ENCODE results near the gene HCFC1R1.

The HCFC1R1 gene

GRCh38 chr16:2999929-3000328, 23.8 kb downstream of the HCFC1R1 start:
- DNase-seq (ENCODE audit: low read depth): no peak

GRCh38 chr16:2996298-2996697, 27.4 kb downstream of the HCFC1R1 start:
- DNase-seq (ENCODE audit: low read depth): no peak

- DNase-seq (ENCODE audit: low read depth): no peak
Measured at GRCh38 chr16:2992383-2993081, 31.2 kb downstream of the HCFC1R1 start.

GRCh38 chr16:2991566-2992261, 32.0 kb downstream of the HCFC1R1 start:
- DNase-seq (ENCODE audit: low read depth): no peak

DNA sequence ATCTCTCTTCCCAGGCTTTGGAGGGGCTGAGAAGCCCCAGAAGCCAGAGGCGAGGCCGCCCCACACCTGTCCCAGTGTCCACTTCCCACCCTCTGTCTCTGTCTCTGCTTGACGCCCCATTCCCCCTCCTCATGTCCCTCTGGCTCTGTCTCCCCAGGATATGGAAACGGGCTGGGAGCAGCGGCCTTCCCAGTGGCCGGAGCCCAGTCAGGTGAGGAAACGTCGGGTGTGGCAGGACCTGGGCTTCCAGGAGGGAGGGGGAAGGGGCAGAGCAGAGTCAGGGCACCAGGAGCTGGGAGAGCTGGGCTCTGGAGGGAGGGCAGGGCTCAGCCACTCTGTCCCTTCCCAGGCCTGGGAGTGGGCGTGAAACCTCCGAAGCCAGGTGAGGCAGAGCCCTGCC, 32.9 kb downstream of the HCFC1R1 start:
- DNase-seq (ENCODE audit: low read depth): no peak

GRCh38 chr16:2988590-2989099, 35.1 kb downstream of the HCFC1R1 start:
- no peak for DNase-seq (ENCODE audit: low read depth)

GRCh38 chr16:2987833-2988232, 35.9 kb downstream of the HCFC1R1 start:
- DNase-seq (ENCODE audit: low read depth): no peak

GRCh38 chr16:2987286-2987685, 36.5 kb downstream of the HCFC1R1 start:
- no peak for DNase-seq (ENCODE audit: low read depth)

GRCh38 chr16:2986623-2987188, 37.0 kb downstream of the HCFC1R1 start:
- DNase-seq (ENCODE audit: low read depth): no peak

- DNase-seq (ENCODE audit: low read depth): no peak
Measured at GRCh38 chr16:2985893-2986355, 37.8 kb downstream of the HCFC1R1 start.

- DNase-seq (ENCODE audit: low read depth): no peak
Measured at GRCh38 chr16:2985462-2985861, 38.3 kb downstream of the HCFC1R1 start.

DNA sequence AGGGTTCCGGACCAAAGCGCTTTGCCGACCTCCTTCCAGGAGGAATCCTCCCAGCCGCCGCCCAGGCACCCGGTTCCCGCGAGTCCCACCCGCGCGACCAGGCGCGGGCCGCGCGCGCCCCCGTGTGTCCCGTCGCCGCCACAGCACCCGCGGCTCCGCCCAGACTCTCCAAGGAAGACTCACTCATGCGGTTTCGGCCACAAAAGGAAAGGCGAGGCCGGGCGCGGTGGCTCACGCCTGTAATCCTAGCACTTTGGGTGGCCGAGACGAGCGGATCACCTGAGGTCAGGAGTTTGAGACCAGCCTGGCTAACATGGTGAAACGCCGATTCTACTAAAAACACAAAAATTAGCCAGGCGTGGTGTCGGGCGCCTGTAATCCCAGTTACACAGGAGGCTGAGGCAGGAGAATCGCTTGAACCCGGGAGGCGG, 40.0 kb downstream of the HCFC1R1 start:
- peak; percentile 51 for DNase-seq (ENCODE audit: low read depth)

DNA sequence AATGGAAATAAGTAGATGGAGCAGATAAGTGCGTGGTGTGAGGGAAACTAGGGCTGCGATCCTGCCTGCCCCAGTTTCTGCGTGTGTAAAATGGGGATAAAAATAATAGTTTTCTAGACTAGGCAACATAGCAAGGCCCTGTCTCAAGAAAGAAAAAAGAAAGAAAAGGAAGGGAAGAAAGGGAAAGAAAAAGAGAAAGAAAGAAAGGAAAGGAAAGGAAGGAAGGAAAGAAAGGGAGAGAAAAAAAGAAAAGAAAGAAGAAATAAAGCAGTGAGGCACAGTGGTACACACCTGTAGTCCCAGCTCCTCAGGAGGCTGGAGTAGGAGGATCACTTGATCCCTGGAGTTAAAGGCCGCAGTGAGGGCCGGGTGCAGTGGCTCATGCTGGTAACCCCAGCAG, 41.3 kb downstream of the HCFC1R1 start:
- DNase-seq (ENCODE audit: low read depth): no peak

DNA sequence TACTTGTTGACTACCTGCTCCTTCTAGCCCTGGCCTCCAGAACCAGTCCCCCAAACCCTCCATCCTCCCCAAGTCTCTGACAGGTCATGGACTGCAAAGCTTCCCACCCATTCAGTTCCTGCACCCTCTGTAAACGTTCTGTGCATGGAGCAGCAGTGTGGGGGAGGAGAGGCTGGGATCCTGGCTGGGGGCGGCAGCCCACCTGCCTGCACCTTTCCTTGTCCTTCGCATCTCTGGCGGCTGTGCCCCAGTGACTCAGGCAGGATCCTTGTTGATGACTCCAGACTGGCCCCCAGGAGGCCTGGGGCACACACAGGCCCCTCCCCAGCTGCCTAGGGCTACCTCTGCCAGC, 41.9 kb downstream of the HCFC1R1 start:
- DNase-seq (ENCODE audit: low read depth): no peak

GRCh38 chr16:2981177-2981898, 42.4 kb downstream of the HCFC1R1 start:
- DNase-seq (ENCODE audit: low read depth): no peak

DNA sequence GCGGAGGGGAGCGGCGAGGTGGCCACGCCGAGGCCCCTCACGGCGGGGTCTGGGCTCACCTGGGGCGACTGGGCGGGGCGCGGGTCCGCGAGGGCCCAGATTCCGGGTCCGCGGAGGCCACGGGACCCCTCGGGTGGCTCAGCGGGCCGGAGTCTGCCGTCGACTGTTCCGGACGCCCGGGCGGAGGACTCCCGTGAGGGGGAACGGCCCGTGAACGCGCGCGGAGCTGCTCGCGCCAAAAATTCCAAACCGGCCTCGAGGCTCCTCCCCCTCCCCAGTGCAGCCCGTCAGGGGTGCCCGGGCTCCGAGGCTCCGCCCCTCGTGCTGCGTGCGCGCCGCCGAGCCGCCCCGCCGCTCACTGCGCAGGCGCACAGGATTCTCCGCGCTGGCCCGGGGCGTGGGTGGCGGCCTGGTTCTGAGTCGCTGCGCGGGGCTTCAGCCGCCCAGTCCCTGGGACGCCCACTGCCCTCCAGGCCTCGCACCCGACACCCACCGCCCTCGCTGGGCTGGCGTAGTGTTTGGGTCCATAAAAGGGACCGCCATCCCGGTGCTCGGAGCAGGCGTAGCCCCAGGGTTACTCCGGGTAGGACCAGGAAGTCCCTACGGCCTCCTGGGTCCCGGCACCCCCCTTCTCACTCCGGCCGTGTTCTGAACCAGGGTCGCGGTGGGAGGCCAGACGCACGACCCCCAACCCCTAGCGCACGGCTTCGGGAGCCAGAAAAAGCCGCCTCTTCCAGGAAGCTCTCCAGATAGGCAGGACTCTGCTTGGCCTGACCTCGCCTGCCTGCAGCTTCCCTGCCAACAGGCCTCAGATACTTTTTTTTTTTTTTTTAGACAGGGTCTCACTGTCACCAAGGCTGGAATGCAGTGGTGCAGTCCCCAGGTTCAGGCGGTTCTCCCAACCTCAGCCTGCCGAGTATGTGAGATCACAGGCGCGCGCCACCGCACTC, 43.2 kb downstream of the HCFC1R1 start, which contains the start of gene PKMYT1:
Gene PKMYT1 (minus strand): TSS at position 220 of the 950 bp plus-strand sequence. CDS start 789 bp downstream, outside the sequence.
- peak; percentile 89 for DNase-seq (ENCODE audit: low read depth)

DNA sequence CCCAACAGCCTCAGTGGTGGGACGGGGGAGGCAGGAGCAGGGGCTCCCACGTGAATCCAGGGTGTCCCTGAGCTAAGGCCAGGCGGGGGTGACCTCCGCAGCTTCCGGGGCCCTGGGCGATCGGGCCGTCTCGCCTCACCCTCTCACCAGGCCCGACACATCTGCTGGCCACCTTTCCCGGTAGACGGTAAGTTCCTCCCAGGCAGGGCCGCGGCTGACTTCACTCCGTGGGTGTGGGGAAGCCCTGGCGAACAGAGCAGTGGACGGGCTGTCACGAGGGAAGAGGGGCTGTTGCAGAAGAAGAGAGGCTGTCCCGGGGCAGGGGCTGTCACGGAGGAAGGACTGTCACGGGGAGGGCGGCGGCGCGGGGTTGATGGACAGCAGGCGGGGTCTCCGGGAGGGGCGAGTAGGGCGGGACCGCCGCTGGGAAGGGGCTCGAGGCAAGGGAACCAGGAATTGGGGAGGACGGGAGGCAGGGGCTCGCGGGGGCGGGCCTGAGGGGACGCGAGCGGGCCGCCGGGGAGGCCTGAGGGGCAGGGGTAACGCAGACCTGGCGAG, 44.0 kb downstream of the HCFC1R1 start:
- no peak for DNase-seq (ENCODE audit: low read depth)

DNA sequence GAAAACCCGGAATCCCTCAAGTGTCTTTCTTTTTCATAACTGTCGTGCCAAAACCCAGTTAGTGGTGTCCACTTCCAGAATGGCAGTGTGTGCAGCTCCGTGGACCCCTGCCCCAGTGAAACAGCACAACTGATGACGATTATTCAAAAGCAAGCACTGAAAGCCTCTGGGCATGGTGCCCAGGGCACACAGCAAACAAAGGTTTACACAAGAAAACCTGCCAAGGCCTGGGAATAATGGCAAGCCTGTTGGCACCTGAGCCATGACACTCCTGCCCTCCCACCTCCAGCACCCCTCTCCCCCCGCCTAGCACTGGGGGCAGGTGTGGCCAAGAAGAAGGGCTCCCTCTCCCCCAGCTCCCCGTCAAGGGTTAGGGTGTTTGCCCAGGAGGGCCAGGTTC, 46.3 kb downstream of the HCFC1R1 start:
- no peak for DNase-seq (ENCODE audit: low read depth)

DNA sequence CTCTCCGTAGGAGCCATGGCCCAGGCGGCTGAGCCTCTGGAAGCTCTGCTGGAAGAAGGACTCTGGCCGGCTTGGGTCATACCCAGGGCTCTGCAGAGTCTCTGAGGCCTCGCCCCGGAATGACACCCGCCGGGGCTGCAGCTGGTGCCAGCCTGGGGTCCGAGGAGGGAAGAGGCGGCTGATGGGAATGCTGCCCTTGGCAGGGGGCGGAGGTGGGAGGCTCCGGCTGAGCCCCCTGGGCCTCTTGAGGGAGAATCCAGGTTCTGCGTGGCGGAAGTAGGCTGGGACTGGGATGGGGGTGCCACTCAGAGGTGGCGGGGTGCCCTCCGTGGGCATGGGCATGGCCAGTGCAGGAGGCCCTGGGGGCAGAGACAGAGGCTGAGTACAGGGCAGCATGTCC, 47.1 kb downstream of the HCFC1R1 start:
- DNase-seq (ENCODE audit: low read depth): no peak

DNA sequence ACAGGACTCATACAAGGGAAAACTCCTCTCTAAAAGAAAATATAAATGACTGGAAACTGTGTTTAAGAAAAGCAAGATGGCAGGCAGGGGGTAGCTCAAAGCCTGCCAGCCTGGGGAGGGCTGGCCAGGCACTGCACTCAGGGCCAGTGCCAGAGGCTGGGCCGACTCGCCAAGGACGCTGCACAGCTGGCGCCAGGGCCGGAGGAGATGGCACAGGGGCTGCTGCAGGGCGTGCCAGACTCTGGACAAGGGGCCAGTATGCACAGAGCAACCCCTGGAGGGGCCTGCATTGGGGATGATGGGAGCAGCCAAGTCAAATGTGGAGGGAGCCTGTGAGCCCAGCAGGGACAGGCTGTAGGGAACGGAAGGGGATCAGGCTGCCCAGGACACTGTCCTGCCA, 47.5 kb downstream of the HCFC1R1 start:
- DNase-seq (ENCODE audit: low read depth): no peak

Measured in stimulated activated CD8-positive, alpha-beta memory T cell treated with anti-CD3 and anti-CD28 coated beads, Interleukin-7, amount 100 ng/mL, for 24 hours (primary cell).